ENCODE data around the gene SETD2. TPM values are rescaled to one million over a fixed set of nuclear protein-coding genes. Genes with fewer than 3 reads are reported as not detected.
"Not testable (repeated sequence)": the region's sequence is repeated elsewhere in the genome, so short reads cannot be mapped to it uniquely, and the experiment has no call there.

SETD2 gene
- polyA plus RNA-seq, 1 of the 3 experiments (the other 2 are of a cell fraction): 12.1 TPM

GRCh38 chr3:47121409-47121808 is 42.5 kb downstream of the SETD2 start:
- DNase-seq: no peak
- no peak overlapping the region for H3K4me2 ChIP-seq
- H3K9ac ChIP-seq: no peak overlapping the region
- CTCF ChIA-PET: no interaction called here
- TF ChIP-seq RCOR1 (IDR thresholded peaks at IDR 0.05; ENCODE audit: low read length): no peak
- H4K20me1 ChIP-seq (ENCODE audit: insufficient read depth): peaks cover under 1% of the 10 kb centered on the region; the same call in 1 of the 2 replicates
- H3K79me2 ChIP-seq (ENCODE audit: insufficient read depth): peaks cover 82% of the 10 kb centered on the region
- no peaks in the 10 kb centered on the region for H3K9me3 ChIP-seq
- no peak overlapping the region for H3K27ac ChIP-seq (ENCODE audit: low read depth in 2 of 2, low read length in 1 of 2)
- peaks cover 20% of the 10 kb centered on the region for H3F3A ChIP-seq (replicated peaks; ENCODE audit: insufficient read depth)
- POLR2A ChIA-PET: no interaction called here
- H2AFZ ChIP-seq (ENCODE audit: low read depth): no peak overlapping the region
- H3K27me3 ChIP-seq (ENCODE audit: insufficient read depth): no peaks in the 10 kb centered on the region
- H3K9me2 ChIP-seq: no peaks in the 10 kb centered on the region
- no peaks in the 10 kb centered on the region; a peak in 2 of 4 replicates for H3K4me1 ChIP-seq (ENCODE audit: control insufficient read depth in 1 of 2, insufficient read depth in 2 of 2, low read depth in 1 of 2, low read length in 1 of 2)
- no peak overlapping the region for H3K4me3 ChIP-seq (ENCODE audit: low read depth in 2 of 2, low read length in 1 of 2)
- H3K36me3 ChIP-seq (replicated peaks in 1 of 2; ENCODE audit: control insufficient read depth in 1 of 2, insufficient read depth in 2 of 2, low read length in 1 of 2): peaks cover 47 to 75% of the 10 kb centered on the region in 2 experiments
- WGBS (ENCODE audit: low lambda C conversion rate): 100% methylated on average over 3 of the region's 3 CpGs

GRCh38 chr3:47120138-47120537 is 43.8 kb downstream of the SETD2 start:
- no peak overlapping the region for H3K4me3 ChIP-seq (ENCODE audit: low read depth in 2 of 2, low read length in 1 of 2)
- H4K20me1 ChIP-seq (ENCODE audit: insufficient read depth): no peaks in the 10 kb centered on the region
- POLR2A ChIA-PET: interaction anchor here (0.6 kb wide), 1 partner anchor 576 kb away, joined by 3 read pairs; no protein-coding TSS in a partner anchor
- CTCF ChIA-PET: no interaction called here
- no peaks in the 10 kb centered on the region for H3K27me3 ChIP-seq (ENCODE audit: insufficient read depth)
- WGBS (ENCODE audit: low lambda C conversion rate): 87% methylated on average over 1 of the region's 1 CpG
- no peak overlapping the region for H3K27ac ChIP-seq (ENCODE audit: low read depth in 2 of 2, low read length in 1 of 2)
- H3K36me3 ChIP-seq (replicated peaks in 1 of 2; ENCODE audit: control insufficient read depth in 1 of 2, insufficient read depth in 2 of 2, low read length in 1 of 2): peaks cover 55 to 82% of the 10 kb centered on the region in 2 experiments
- H3K9me2 ChIP-seq: no peaks in the 10 kb centered on the region
- peaks cover 75% of the 10 kb centered on the region for H3K79me2 ChIP-seq (ENCODE audit: insufficient read depth)
- H2AFZ ChIP-seq (ENCODE audit: low read depth): no peak overlapping the region
- no peak for DNase-seq
- H3K9me3 ChIP-seq: no peaks in the 10 kb centered on the region
- no peak for TF ChIP-seq JUND (IDR thresholded peaks at IDR 0.05)
- TF ChIP-seq MAX (IDR thresholded peaks at IDR 0.05; ENCODE audit: low read depth): no peak
- H3K9ac ChIP-seq: no peak overlapping the region
- no peak overlapping the region for H3K4me2 ChIP-seq
- H3K4me1 ChIP-seq (ENCODE audit: control insufficient read depth in 1 of 2, insufficient read depth in 2 of 2, low read depth in 1 of 2, low read length in 1 of 2): peaks cover 0 to 7% of the 10 kb centered on the region in 2 experiments; a peak in 3 of 4 replicates
- H3F3A ChIP-seq (replicated peaks; ENCODE audit: insufficient read depth): peaks cover 28% of the 10 kb centered on the region

- Histone ChIP-seq H3K36me3 (replicated peaks in 1 of 2; ENCODE audit: control insufficient read depth in 1 of 2, insufficient read depth in 2 of 2, low read length in 1 of 2) (peaks cover 56 to 79% of the 10 kb centered on the region in 2 experiments), H3F3A (replicated peaks; ENCODE audit: insufficient read depth) (peaks cover 36% of the 10 kb centered on the region), H3K4me1 (ENCODE audit: control insufficient read depth in 1 of 2, insufficient read depth in 2 of 2, low read depth in 1 of 2, low read length in 1 of 2) (peaks cover 0 to 15% of the 10 kb centered on the region in 2 experiments; a peak in 3 of 4 replicates), H3K79me2 (ENCODE audit: insufficient read depth) (peaks cover 69% of the 10 kb centered on the region)
- CTCF ChIA-PET; H4K20me1 ChIP-seq (ENCODE audit: insufficient read depth); H3K27me3 ChIP-seq (ENCODE audit: insufficient read depth); POLR2A ChIA-PET; H3K9me3 ChIP-seq; H3K9ac ChIP-seq; H2AFZ ChIP-seq (ENCODE audit: low read depth); DNase-seq; H3K9me2 ChIP-seq; H3K4me2 ChIP-seq; H3K4me3 ChIP-seq (ENCODE audit: low read depth in 2 of 2, low read length in 1 of 2); H3K27ac ChIP-seq (ENCODE audit: low read depth in 2 of 2, low read length in 1 of 2): not testable (repeated sequence)
- WGBS (ENCODE audit: low lambda C conversion rate): 93% methylated on average over 5 of the region's 5 CpGs
Measured at GRCh38 chr3:47119387-47119786, 44.5 kb downstream of the SETD2 start.

GRCh38 chr3:47117807-47118364 is 46.0 kb downstream of the SETD2 start:
- Histone ChIP-seq H3K4me3 (ENCODE audit: low read depth in 2 of 2, low read length in 1 of 2) (no peak overlapping the region), H3K4me2 (no peak overlapping the region), H3K4me1 (ENCODE audit: control insufficient read depth in 1 of 2, insufficient read depth in 2 of 2, low read depth in 1 of 2, low read length in 1 of 2) (peaks cover 0 to 26% of the 10 kb centered on the region in 2 experiments; a peak in 3 of 4 replicates), H3K79me2 (ENCODE audit: insufficient read depth) (peaks cover 62% of the 10 kb centered on the region), H3K9ac (no peak overlapping the region), H3K9me3 (no peaks in the 10 kb centered on the region), H4K20me1 (ENCODE audit: insufficient read depth) (no peaks in the 10 kb centered on the region), H2AFZ (ENCODE audit: low read depth) (no peak overlapping the region), H3K27ac (ENCODE audit: low read depth in 2 of 2, low read length in 1 of 2) (peak overlapping the region in 1 of 2 experiments; percentile 2; a peak in 1 of 4 replicates), H3F3A (replicated peaks; ENCODE audit: insufficient read depth) (peaks cover 51% of the 10 kb centered on the region), H3K9me2 (no peaks in the 10 kb centered on the region), H3K36me3 (replicated peaks in 1 of 2; ENCODE audit: control insufficient read depth in 1 of 2, insufficient read depth in 2 of 2, low read length in 1 of 2) (peaks cover 48 to 72% of the 10 kb centered on the region in 2 experiments), H3K27me3 (ENCODE audit: insufficient read depth) (no peaks in the 10 kb centered on the region)
- 64% methylated on average over 3 of the region's 3 CpGs for WGBS (ENCODE audit: low lambda C conversion rate)
- DNase-seq: no peak
- ChIA-PET CTCF (interaction anchor here (1.0 to 1.1 kb wide), 3 partner anchors 8 to 207 kb away, joined by 3 read pairs; no protein-coding TSS in a partner anchor), POLR2A (interaction anchor here (0.7 kb wide), 1 partner anchor 47 kb away, joined by 3 read pairs; no protein-coding TSS in a partner anchor)
- TF ChIP-seq FOXJ3 (CRISPR knock-in tag; IDR thresholded peaks at IDR 0.05) (no peak), TCF12 (IDR thresholded peaks at IDR 0.05) (peak; percentile 46), EP300 (IDR thresholded peaks at IDR 0.05; ENCODE audit: borderline replicate concordance in 1 of 2, low read depth in 1 of 2, low read length in 1 of 2) (0 out of 4 replicates have a peak, but pooled peaks of 1 of the 2 experiments have one; percentile 30), USF2 (IDR thresholded peaks at IDR 0.05; ENCODE audit: borderline replicate concordance, low read depth, low read length) (no peak), CTCF (IDR thresholded peaks at IDR 0.05) (no peak), RCOR1 (IDR thresholded peaks at IDR 0.05; ENCODE audit: low read length) (peak; percentile 34; the same call in 1 of the 2 replicates), MXI1 (IDR thresholded peaks at IDR 0.05; ENCODE audit: low read depth, low read length) (no peak), SMC3 (IDR thresholded peaks at IDR 0.05; ENCODE audit: low read depth, low read length) (no peak), FOSL2 (IDR thresholded peaks at IDR 0.05; ENCODE audit: borderline replicate concordance, low read depth) (no peak), GATA2 (CRISPR knock-in tag; IDR thresholded peaks at IDR 0.05) (peak; percentile 66), RXRA (IDR thresholded peaks at IDR 0.05; ENCODE audit: borderline replicate concordance, low read depth) (no peak)
